CD4-positive, alpha-beta T cell treated with Interleukin-17A for 1 hour (primary cell): ENCODE data around the gene GALNS.
"Not testable (repeated sequence)": the region's sequence is repeated elsewhere in the genome, so short reads cannot be mapped to it uniquely, and the experiment has no call there.

ENCODE experiments used
- DNase-seq: peaks from one replicate; pipeline ENCODE4 v3.0.0-alpha.2; 2020

The GALNS gene

DNA sequence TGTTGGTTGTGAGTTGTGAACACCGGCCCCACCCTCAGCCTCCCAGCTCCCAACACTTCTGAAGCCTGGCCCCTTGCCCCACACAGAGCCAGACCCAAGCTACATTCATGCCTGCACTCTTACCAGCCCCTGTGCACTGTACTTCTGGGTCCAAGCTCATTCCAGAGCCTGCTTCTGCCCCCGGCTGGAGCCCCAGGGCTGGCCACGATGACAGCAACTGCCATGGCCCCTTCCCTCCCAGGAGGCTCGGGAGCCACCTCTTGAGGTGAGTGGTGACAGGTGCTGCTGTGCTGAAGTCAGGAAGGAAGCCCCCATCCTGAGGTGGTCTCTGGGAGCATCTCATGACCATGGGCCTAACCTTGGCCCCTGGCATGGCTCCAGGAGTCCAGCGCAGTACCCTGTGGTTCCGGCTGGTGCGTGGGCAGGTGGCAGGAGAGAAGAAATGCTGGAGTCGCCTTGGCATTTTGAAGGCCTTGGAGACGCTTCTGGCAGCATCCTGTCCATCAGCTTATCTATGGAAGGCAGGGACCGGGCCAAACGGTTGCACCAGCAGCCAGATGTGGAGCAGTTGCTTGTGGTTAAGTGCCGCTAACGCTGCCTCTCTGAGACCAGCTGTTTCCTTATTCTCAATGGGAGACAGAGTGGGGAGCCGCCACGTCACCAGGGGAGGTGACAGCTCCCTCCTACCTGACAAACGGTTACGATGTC, 57.0 kb downstream of the GALNS start:
- no peak for DNase-seq

GRCh38 chr16:88798772-88799455, 57.8 kb downstream of the GALNS start:
- no peak for DNase-seq

- DNase-seq = no peak
These were observed 58.7 kb downstream of the GALNS start for GRCh38 chr16:88798073-88798472.

DNA sequence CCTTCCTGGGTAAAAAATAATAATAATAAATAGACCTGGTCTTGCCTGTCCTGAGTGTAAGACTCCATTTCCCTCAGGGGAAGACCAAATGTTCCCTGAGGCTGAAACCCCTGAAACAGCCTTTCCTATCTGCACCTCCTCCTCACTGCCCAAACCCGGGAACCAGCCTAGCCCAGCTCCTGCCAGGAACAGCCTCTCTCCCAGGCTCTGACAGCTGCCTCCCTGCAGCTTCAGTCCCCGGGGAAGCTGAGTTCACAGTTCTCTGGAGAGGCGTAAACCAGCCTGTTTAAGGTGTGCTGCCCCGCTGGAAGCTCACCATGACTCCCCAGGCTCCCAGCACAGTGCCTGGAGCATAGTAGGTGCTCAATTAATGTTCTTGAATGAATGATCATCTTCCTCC, 60.5 kb downstream of the GALNS start:
- DNase-seq = no peak

DNA sequence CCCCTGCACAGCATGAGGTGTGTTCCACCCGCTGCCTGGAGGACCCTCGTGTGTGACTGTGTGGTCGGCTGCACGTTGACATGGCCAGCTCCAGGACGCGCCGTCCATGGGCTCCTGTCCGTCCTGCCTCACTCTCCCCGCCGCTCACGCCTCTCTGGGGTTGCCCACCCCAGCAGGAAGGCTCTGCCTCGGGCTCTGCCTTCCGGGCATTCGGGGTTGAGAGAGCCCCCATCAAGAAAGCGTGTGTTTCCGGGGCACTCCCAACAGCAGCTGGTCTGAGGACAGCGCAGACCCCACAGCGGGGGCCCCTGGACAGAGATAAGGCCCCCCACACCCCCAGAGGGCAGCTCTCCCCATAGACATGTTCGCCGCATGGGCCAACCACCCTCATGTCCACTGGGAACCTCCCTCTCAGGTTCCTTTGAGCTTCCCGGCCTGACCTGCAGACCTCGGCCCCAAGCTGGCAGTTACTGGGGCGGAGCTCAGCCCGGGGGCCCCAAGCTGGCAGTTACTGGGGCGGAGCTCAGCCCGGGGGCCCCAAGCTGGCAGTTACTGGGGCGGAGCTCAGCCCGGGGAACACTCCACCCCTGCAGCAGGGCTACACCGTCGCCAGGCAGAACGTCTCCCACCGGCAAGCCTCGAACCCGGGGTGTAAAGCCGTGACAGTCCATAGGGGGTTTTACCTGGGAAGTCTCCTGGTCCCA, 63.3 kb downstream of the GALNS start:
- no peak for DNase-seq

DNA sequence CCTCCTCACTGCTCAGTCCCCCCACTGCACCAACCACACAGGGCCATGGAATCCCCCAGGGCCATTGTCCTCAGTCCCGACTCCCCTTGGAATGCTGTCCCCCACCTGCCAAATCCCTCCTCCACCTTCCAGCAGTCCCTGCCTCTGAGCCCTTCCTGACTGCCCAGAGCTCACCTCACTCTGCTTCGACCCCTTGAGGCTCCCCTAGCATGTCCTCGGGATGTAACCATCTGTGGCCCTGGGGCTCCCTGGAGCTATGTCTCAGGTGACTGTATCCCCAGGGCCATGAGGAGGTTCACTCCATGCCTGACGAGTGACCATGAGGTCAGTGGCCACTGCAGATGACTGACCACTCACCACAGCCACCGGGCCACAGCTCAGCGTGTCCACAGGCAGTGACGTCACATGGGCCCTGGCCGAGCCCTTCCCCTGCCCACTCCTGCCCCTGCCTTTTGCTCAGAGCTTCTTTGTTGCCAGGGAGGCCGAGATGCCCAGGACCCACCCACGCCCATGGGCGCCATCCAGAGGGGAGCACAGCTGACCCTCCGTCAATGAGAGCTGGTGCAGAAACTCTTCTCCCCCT, 64.0 kb downstream of the GALNS start:
- DNase-seq = no peak

DNA sequence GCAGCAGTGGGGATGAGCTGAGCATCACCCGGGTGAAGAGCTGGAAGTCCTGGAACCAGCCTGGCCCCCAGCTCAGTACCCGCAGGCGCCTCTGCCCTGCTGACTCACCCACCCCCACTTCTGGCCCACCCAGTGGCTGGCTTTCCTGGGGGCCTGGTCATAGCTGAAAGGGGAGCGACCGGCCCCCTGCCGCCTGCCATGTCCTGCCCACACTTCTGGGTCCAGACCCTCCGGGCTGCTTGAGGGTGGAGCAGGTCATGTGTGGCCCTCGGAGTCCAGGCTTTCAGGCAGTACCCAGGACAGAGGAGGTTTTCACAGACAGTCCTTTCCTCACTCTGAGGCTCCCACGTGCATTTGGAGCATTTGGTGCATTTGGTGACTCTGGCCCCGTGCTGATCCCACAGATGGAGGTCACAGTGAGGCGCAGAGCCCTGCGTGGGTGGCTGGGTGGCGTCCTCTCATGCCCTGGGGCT, 64.6 kb downstream of the GALNS start:
- no peak for DNase-seq

- DNase-seq = peak; percentile 68
These were observed 66.2 kb downstream of the GALNS start for GRCh38 chr16:88790312-88791211.

DNA sequence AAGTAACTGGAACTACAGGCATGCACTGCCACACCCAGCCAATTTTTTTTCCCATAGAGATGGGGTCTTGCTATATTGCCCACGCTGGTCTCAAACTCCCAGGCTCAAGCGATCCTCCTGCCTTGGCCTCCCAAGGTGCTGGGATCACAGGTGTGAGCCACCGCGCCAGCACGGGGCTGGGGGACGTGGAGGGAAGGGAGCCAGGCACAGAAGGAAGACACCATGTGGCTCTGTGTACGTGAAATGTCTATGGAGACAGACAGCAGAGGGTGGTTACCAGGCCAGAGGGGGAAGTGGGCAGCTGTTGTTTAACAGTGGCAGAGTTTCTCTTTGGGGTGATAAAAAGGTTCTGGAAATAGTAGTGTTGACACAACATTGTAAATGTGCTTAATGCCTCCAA, 67.2 kb downstream of the GALNS start:
- DNase-seq = no peak

DNA sequence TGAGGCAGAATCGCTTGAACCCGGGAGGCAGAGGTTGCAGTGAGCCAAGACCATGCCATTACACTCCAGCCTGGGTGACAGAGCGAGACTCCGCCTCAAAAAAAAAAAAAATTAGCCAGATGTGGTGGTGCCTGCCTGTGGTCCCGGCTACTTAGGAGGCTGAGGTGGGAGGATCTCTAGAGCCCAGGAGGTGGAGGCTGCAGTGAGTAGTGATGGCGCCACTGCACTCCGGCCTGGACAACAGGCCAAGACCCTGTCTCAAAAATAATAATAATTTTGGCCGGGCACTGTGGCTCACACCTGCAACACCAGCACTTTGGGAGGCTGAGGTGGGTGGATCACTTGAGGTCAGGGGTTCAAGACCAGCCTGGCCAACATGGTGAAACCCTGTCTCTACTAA, 68.0 kb downstream of the GALNS start:
- not testable (repeated sequence) for DNase-seq

- DNase-seq = no peak
These were observed 69.0 kb downstream of the GALNS start for GRCh38 chr16:88787579-88788314.

GRCh38 chr16:88785106-88785924, 71.4 kb downstream of the GALNS start, which contains the start of gene PIEZO1:
TSS of gene PIEZO1 (minus strand) at chr16:88785220. CDS start at chr16:88784964, 256 bp downstream.
- peak; percentile 88 for DNase-seq

DNA sequence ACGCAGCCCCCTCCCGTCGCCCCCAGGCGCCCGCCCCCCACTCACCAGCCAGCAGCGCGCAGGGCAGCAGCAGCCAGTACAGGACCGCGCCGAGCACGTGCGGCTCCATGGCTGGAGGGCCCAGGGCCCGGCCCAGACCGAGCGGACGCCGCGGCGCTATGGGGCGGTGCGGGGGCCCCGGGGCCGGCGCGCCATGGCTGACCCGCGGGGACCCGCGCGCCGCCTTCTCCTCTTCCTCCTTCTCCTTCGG, 72.0 kb downstream of the GALNS start:
- no peak for DNase-seq

GRCh38 chr16:88784074-88784855, 72.5 kb downstream of the GALNS start:
- DNase-seq = no peak

DNA sequence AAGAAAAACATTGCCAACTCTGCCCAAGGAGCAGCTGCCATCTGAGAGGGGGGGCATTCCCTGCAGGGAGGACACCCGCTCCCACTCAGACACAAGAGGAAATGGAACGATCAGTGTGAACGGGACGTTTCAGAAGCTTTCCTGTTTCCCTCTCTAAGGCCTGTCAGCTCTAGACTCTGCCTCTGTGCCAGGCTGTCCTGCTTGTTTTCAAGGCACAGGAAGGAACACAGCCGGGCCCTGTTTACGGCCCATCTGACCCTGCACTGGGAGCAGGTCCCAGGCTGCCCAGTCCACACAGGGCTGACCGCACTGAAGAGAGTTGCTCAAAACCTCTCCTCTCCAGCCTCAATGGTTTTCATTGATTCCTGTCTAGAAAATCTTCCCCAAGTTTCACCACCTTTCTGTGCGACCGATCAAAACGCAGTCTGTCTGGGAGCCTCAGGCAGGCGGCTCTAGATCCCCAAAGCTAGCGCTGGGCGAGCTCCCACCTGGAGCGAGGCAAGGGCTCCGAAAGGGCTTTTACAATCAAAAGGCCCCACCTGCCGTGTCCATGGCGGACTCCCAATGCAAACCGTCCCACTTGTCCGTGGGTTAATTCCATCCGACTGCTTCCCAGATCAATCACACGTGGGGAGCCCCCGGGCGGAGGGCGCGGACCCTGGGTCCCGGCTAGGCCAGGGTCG, 73.2 kb downstream of the GALNS start:
- no peak for DNase-seq

- no peak for DNase-seq
These were observed 74.0 kb downstream of the GALNS start for GRCh38 chr16:88782454-88783390.

- DNase-seq = peak; percentile 75
These were observed 75.3 kb downstream of the GALNS start for GRCh38 chr16:88781140-88782077.
